ENCODE measurements around the gene CCDC12.

- TF ChIP-seq CTCF (conservative IDR thresholded peaks at IDR 0.05; ENCODE audit: low read depth, low read length) (no peak), EZH2 (IDR thresholded peaks at IDR 0.05; ENCODE audit: low read length, unreplicated experiment) (no peak)
These were observed 27.2 kb upstream of the CCDC12 start for GRCh38 chr3:47003461-47004368.
